Occipital lobe (tissue), 2 donors: Measurements from ENCODE around the gene DPYSL4. TPM values are rescaled to one million over a fixed set of nuclear protein-coding genes. Genes with fewer than 3 reads are reported as not detected.

Experiments
- DNase-seq: peaks from one replicate; lab custom pipeline; 2025; lab: John Stamatoyannopoulos, UW
- total RNA-seq: library from RNA; depleted of rRNA; stranded (reverse); fragments of >200 nt; gene quantifications from one replicate; pipeline ENCODE4 v1.2.3, GENCODE V29; 2014

DPYSL4 gene
- 40.6 TPM for total RNA-seq

- no peak for DNase-seq
Observed at GRCh38 chr10:132186488-132187429, at the start of gene DPYSL4. DPYSL4 (plus strand) TSS chr10:132186948; CDS start chr10:132187064, 116 bp downstream.

- no peak for DNase-seq
Observed at GRCh38 chr10:132137111-132138072, 49.4 kb upstream of the DPYSL4 start.

DNA sequence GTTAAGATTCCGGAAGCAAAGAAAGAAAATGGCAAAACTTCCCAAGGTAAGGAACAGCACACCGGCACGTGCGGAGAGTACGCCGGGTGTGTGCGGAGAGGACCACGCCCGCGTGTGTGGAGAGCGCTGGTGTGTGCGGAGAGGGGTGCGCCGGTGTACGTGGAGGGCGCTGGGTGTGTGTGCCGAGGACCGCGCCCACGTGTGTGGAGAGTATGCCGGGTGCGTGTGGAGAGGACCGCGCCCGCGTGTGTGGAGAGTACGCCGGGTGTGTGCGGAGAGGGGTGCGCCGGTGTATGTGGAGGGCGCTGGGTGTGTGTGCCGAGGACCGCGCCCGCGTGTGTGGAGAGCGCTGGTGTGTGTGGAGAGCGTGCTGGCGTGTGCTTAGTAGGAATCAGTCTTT, 48.6 kb upstream of the DPYSL4 start:
- no peak for DNase-seq

DNA sequence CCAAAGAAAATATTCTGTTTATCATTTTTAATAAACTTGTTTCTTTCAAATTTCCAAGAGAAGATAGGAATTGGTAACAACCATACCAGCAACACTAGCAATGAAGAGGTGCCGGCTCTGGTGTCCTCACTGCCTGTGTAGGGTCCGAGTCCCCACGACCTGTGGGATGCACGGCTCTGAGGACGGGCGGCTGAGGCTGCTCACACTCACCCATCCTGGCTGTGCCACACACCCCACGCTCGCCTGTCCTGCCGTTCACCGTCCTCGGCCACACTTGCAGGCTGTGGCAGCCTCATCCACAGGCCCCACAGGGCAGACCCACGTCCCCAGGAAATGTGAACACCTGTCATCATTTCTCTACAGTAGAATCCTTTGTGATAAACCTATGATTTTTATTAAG, 48.2 kb upstream of the DPYSL4 start:
- no peak for DNase-seq

- DNase-seq: no peak
Observed at GRCh38 chr10:132139526-132139925, 47.2 kb upstream of the DPYSL4 start.

DNA sequence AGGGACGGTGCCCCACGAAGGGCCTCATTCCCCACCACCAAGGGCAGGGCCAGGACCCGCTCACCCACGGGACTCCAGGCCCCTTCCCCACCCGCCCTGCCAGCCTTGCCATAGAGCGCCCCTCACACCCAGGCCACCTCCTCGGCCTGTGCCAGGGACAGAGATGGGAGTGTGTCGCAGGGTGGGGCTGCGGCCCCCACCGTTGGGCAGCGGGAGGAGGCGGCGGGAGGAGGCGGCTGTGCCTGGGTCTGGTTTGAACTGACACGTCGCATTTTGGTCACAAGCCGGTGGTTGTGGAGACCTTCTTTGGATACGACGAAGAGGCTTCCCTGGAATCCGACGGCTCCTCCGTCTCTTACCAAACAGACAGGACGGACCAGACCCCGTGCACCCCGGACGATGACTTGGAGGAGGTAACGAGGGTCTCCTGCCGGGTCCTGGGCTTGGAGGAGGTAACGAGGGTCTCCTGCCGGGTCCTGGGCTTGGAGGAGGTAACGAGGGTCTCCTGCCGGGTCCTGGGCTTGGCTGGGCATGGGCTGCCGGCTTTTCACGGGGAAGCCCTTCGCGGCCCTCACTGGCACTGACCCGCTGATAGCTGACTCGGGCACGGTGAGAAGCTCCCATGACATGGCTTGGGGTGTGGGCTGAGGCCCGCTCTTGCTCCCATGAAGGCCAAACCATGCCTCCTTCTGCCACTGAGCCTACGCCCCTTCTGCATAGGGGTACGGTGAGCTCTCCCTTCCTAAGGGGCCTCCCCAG, 46.4 kb upstream of the DPYSL4 start:
- no peak for DNase-seq

DNA sequence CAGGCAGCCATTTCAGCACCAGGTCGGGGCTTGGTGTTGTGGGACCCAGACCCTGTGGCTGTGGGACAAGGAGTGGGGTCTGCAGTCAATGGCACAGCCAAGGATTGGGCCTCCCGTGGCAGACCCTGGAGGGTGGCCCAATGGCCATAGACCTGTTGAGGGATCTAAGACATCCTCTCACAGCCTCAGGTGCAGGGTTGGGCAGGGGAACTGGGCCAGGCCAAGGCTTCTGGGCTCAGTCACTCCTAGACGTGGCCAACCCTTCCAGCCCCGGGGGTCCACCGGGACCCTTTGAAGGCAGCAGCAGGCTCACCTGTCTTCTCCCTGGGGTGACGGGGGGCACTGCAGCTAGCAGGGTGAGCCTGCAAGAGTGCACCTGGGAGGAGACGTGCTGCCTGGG, 45.7 kb upstream of the DPYSL4 start:
- DNase-seq: no peak

- no peak for DNase-seq
Observed at GRCh38 chr10:132141526-132142395, 45.0 kb upstream of the DPYSL4 start.

DNA sequence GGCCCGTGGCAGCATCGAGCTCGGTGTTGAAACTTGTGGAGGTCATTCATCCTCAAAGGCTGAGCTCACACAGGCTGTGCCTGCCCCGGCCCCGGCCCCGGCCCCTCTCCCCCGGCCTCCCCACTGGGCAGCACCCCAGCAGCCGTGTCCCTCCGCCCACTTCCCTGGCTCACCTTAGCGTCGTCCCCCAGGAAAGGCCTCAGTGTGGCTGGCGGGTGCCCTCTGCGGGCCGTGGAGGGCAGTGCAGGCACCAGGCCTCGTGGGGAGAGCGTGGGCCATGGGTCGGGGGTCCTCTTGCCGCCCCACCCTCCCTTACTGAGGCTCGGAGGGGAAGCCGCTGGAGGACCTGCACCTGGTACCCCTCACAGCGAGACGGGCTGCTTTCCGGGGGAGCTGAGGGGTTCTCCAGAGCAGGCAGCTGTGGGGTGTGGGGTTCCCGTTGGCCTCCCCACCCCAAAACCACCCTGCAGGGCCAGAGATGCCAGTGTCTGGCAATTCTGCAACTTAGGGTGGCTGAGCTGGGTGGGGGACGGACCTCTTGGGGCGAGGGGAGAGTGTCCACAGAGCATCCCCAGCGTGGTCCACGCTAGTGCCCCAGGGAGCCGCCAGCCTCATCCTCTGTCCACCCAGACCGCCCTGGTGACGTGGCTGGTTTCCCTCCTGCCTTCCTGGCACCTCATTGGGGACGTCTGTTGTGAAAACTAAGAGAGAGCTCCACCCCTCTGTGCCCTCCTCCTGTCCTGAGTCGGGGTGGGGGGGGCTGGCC, 44.2 kb upstream of the DPYSL4 start:
- DNase-seq: no peak

DNA sequence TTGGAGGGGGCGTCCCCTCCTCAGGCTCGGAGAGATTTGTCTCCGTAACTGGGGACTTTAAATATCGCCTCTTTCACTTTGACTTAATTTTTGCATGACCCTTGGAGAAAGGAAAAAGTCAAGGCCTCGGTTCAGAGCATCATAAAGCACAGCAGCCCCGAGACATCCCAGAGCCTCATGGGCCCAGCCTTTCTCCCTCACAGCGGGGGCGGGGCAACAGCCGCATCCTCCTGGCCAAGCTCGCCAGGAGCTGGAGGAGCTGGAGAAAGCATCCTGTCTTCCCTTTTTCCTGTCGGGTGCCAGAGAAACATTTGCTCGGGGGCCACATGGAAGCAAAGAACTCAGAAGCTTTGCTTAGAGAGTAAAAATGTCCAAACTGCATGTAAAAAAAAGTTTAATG, 43.6 kb upstream of the DPYSL4 start:
- DNase-seq: no peak

DNA sequence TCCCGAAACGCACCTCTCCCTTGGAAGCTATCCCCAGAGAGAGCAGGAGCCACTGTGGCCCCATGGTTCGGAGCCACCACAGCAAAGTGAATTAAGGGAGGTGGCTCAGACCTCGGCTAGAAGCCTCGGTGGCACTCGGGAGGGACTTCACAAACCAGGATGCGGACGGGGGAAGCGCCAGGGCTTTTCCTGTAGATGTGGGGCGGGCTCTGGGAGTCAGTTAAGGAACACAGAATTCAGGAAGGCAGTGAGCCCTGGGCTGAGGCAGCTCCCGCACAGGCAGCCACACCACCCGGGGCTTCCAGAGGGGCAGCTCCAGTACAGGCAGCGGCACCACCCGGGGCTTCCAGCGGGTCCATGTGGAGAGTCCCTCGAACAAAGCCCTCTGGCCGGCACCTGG, 42.7 kb upstream of the DPYSL4 start:
- DNase-seq: no peak

GRCh38 chr10:132145002-132145401, 41.7 kb upstream of the DPYSL4 start:
- DNase-seq: no peak

DNA sequence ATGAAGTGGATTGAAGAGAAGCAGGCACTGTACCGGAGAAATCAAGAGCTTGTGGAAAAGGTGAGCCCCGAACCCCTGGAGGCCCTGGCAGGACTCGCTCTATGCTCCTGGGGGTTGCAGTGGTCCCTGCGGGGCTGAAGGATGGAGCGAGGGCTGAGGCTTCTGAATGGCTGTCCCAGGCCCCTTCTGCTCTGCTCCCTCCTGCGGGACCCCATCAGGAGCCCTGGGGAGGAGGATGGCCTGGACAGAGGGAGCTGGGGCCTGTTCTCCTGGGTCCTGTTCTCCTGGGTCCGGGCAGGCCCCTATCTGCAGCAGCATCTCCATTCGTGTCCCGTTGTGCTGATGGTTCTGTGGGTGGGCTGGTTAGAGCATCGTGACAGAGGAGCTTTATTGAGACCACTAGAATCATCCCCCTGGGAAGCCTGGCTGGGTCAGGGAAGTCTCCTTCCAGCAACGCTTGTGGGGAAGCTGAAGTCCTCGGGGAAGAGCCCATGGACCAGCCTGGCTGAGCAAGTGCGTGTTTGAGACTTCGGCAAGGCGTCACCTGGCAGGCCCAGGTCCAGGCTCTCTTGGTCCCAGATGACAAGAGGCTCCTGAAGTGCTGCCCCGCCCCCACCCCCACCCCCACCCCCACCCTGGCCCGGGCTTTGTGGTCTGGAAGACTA, 41.1 kb upstream of the DPYSL4 start:
- no peak for DNase-seq

- no peak for DNase-seq
Observed at GRCh38 chr10:132146271-132146671, 40.5 kb upstream of the DPYSL4 start.

- no peak for DNase-seq
Observed at GRCh38 chr10:132146941-132147915, 39.5 kb upstream of the DPYSL4 start.

DNA sequence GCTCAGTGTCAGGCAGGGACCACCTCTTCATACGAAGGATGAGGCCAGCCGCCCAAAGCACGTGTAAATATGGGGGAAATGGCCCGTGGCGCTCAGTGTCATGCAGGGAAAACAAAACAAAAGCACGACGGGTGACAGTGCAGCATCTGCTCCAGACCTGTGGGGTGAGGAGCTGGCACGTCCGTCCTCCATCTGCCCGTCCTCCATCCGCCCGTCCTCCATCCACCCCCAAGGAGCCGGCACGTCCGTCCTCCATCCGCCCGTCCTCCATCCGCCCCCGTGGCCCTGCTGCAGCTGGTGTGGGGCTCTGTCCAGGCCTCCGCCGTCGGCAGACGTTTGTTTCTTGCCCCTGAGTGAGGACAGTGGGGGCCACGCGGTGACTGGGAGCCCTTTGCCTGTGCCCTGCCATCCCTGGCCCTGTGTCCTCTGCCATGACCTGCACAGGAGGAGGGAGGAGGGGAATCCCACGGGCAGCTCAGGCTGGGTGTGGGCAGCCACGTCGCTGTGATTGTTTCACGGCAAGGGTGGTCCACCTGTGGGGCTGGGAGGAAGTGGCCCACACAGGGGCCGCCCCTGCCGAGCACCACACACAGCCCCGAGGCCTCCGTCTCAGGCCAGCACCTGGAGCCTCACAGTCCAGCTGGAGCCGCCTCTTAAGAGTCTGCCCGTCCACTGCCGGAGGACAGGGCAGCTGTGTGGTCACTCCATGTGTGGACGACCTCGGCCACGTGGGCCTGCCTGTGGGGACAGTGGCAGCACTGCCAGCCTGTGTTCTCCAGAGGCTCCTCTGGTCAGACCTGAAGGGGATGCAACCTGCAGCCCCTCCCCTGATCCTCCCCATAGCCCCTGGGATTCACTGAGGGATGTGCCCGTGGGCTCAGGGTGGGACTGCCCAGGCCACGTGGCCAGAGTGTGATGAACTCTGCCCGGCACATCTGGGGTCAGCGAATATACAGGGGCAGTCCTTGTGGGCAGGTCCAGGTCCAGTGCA, 38.2 kb upstream of the DPYSL4 start:
- DNase-seq: no peak

- no peak for DNase-seq
Observed at GRCh38 chr10:132149271-132149670, 37.5 kb upstream of the DPYSL4 start.
